COLO668 (cell line): ENCODE results near the gene GSK3B.
A peak's percentile ranks its signal among the peaks of the same experiment; 100 is the strongest.

ENCODE experiments used
- DNase-seq: peaks from one replicate; lab custom pipeline; 2025; ENCODE audit not compliant: unreplicated experiment; lab: John Stamatoyannopoulos, UW

The GSK3B gene

DNA sequence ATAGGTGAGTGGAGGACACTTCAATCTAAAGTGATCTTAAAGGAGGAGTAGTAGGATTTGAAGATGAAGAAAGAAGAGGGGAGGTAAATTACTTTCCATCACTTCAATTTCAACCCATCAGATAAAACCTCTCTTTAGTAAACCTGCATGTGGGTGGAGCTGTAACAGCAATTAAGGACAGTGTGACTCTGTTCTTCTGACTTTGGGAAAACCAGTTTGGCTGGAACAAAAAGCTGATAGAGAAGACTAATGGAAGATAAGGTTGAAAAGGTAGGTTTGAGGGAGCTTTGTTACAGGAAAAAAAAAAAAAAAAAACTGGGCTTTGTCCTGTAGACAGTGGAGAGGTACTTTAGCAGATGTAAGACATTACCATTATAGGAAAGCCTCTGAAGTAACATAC lies 4.5 kb upstream of the GSK3B start:
- no peak for DNase-seq

DNA sequence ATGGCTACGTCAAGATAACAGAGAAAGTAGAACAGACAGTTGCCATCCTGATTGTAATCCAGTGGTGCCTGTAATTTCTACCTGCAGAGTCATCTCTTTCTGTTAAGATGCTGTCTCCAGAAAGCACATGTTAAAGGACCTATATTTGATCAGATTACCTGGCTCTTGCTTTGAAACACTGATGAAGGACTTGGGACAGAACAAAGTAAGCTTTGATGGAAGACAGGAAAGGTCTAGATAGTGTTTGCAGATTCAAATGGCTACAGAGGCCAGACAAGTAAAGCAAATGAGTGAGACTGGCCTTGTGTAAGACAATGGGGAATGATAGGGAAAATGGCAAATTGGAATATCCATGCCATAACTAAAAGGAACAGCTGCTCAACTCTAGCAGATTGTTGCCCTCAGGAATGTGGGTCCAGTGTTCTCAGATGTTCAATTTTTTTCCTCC lies 1.8 kb upstream of the GSK3B start:
- DNase-seq: no peak

DNA sequence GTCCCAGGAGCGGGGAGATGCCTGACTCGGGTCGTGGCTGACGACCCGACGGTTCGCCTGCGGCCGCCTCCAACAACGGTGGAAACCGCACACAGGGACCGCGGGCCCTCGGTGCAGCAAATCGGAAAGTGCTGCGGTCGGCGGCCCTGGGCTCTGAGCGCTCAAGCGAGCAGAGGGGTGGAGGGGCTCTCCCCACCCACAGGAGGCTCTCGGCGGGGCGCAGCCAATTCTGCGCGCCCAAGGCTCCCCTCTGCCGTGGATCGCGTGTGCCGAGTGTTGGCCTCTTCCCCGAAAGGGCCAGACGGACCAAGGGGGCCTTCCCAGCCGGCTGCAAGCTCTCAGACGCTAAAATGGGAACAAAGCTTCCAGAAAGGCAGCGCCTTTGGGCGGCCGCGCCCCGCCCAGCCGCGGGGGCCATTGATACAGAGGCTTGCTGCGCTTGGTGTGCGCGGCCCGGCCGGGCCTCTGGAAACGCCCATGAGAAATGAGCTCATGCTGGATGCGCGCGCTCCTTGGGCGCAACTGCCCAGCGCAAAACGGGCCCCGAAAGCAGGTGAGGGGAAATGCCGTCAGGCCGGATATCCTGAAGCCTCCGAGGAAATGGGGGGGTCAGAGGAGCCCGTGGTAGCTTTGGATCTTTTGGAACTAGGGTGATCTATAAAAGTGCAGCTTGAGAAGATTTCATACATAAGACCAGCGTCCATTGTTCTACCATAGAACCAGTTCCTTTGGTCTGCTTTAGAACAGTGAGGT lies 1.2 kb upstream of the GSK3B start:
- DNase-seq: peak; percentile 91

DNA sequence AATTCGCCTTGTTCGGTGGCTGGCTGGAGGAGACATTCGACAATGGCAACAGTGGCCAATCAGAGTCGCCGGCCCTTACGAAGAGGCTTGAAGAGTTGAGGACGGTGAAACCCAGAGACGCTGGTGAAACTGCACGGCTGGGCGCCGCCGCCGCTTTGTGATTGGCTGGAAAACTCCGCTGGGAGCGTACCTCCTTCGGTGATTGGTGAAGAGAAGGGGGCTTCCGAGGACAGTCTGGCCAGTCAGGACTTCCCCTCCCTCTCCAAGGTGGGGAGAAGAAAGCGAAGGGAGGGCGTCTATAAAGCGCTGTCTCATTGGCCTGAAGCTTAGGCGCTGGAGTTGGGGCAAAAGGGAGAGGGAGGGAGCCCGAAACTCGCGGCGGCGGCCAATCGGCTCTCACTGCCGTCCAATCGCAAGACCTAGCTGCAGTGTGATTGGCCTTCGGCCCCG lies 554 bp upstream of the GSK3B start:
- DNase-seq: peak; percentile 97

DNA sequence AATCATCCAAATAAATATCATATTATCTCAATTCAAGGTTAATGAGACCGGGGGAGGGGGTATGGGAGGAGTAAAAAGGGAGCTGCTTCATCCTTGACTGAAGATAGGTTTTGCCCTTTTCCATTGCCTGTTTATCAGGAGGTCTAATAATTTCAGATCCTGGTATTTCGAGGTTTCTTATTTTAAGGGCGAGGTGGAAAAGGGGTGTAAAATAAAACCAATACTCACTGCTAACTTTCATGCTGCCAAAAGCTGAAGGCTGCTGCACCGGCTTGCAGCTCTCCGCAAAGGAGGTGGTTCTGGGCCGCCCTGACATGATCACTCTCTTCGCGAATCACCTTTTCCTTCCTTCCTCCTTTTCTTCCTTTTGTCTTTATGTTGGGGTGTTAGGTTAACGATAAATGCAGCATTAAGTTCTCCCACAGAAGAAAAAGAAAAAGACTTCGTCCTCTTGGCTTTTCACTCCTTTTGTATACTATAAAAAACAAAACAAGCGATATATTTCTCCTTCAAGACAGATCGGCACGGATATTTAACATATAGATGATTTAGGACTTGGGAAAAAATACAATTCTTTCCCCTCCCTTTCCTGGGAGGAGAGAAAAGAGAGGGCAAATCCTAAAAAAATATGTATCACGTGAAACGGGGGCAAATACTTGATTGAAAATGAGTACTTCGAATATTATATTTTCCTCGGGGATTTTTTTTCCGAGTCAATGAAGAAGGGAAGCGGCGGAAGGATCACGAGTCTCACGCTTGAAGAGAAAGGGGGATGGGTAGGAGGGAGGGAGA lies 932 bp downstream of the GSK3B start:
- peak; percentile 1 for DNase-seq

DNA sequence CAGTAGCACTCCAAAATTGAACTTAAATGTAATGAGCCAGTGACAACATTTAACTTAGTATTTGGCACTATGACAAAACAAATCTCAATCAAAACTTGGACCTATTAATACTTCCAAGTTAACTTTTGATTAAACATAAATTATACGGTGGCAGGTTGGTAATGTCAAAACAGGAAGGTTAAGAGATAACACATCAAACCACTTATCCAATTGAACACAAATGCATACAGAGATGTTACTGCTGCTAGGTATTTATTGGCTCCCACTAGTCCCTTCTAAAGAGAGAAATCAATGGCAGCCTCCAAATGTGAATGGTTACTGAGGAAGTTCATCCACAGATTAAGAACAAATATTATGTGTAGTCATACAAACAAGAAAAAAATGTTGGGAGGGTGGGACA lies 1.8 kb downstream of the GSK3B start:
- no peak for DNase-seq

DNA sequence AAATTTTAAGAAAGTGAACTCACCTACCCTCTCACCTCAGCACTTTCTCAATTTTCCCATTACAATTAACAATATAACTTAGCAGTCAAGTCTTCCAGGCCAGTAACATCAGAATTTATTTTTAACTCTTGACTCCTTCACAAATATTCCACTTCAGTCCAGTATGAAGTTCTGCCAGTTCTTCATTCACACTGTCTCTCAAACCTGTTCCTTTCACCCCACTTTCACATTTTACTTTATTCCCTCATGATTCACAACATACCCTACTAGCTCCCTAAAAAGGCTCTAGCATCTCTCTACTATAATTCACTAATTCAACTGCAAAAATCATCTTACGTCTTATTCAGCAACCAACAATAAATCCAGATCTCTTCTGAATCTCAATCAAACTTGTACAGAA lies 3.8 kb downstream of the GSK3B start:
- no peak for DNase-seq

DNA sequence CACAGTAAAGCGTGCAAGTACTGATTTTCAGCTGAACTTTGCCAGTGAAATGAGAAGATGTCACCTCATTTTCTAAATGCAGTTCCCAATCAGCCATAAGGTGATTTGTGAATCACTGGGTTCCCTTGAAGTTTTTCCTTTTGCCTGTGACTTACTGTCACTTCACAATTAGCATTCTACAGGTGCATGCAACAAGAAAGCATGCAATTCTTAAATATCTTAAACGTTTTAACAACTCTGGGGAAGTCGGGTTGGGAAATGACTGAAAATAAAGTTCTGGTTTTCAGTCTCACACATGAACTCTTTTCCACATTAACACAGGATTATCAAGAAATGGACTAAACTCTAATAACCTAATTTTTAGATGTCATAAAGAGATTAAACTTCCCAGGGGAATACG lies 5.2 kb downstream of the GSK3B start:
- no peak for DNase-seq

DNA sequence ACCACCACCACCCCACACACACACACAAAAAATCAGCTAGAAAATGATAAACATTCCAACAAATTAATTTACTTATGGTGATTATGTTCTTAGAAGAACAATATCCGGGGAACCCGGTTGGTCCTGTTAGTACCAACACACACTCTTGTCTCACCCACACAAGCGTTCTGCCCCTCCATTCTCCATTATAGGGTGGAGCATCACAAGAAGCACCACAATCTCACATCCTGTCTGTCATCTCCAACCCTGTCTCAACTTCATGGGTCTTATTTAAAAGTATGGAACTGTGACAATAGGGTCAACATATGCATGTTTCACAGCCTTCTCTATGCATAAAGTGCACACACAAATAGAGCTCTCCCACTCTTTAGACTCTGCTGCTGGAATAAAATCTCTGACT lies 5.6 kb downstream of the GSK3B start:
- no peak for DNase-seq

DNA sequence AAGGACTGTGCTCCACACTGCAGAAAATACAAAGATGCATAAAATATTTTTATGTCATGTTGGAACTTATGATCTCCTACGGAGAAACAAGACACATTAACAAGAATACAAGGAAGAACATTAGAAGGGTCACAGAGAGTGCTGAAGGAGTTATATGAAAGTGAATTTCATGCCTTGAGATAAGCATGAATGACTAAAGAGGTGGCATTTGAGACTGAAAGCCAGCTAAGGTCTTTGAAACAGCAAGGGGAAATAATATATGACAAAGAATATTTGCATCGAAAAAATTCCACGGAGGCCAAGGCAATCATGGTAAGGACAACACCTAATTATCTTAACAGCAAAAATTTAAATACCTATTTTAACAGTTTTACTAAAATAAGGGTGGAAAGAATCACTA lies 12.5 kb downstream of the GSK3B start:
- DNase-seq: no peak

DNA sequence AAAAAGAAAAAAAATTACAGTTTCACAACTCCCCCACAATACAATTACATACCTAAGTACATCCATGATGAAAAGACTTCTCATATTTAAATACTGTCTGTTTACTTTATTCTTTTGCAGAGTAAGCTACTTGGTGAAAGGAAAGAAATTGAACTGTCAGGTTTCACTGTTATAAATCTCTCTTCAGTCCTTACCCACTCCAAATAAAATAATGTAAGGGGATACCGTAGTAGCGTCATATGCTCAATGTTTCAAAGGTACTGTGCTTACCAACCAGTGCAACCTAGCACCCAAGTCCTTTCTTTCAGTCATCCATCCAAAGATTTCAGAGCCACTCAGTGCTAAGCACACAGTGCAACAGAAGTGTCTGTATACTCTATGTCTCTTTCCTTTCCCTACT lies 13.4 kb downstream of the GSK3B start:
- DNase-seq: no peak

DNA sequence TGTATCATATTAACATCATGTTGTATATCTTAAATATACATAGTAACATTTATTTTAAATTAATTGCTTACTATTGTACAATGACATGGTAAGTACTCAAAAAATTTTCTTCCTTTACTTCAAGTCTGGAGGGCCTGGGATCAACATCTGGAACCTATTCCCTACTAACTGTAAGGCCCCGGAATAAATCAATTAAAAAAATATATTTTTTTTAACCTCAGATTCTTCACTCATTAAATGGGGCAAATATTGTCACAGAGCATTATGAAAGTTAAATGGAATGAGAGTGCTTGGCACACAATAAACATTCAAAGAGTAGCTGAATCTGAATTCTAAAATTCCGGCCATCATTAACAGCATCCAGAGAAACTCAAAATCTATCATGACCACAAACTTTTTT lies 16.5 kb downstream of the GSK3B start:
- no peak for DNase-seq

DNA sequence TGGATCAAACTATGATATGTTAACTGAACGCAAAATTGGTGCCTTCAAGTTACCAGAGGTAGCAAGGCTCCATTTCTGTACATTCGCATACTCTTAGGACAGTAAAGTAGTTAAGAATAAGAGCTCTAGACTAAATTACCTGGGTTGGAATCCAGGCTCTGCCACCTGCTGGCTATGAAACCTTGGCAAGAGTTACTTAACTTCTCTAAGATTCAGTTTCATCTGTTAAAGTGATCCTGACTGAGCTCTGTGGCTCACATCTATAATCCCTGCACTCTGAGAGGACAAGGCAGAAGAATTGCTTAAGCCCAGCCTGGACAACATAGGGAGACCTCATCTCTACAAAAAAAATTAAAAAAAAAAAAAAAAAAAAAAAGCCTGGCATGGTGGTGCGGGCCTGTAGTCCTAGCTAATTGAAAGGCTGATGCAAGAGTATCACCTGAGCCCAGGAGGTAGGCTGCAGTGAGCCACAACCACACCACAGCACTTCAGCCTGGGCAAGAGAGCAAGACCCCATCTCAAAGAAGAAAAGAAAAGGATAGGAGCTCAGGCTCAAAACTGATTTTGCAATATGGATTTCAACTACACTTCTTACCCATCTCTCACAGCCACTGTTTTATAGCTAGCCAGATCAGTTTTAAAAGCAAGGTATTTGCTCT lies 21.3 kb downstream of the GSK3B start:
- DNase-seq: no peak

DNA sequence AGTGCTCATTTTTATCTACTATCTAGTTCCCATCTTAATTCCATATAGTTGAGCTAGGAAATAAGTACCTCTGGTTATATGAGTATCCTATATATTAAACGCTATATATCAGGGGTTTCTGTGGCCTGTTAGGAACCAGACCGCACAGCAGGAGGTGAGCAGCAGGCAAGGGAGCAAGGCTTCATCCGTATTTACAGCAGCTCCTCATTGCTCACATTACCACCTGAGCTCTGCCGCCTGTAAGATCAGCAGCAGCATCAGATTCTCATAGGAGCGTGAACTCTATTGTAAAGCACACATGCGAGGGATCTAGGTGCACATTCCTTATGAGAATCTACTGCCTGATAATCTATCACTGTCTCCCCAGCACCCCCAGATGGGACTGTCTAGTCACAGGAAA lies 23.0 kb downstream of the GSK3B start:
- peak; percentile 0 for DNase-seq

DNA sequence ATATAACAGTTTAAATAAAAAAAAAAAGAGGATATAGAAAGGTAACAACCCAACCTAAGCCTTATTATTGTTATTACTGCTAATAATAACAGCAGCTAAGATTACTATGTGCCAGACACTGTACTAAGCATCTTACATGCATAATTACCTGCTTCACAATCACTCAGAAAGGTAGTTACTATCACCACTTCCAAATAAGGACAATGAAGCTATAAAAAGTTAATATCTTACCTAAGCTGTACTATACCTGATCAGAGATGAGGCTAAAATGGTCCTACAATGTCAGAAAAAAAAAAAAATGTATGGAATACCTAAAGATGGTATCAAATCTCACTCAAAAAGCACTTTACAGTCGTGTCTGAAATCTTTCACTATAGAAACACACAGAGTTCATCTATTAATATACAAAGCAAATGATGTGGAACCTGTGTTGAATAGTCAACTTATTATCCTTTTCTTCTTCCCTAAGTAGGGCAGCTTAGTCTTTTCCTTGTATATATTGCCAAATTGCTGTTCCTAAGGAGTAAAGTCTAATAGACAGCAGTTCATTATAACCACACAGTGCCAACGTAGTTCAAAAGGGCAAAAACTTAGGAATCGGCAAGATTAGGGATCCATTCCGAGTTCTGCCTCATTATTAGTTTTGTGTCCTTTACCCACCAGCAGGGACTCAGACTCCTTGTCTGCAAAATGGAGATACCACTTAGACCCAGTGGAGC lies 23.8 kb downstream of the GSK3B start:
- no peak for DNase-seq

DNA sequence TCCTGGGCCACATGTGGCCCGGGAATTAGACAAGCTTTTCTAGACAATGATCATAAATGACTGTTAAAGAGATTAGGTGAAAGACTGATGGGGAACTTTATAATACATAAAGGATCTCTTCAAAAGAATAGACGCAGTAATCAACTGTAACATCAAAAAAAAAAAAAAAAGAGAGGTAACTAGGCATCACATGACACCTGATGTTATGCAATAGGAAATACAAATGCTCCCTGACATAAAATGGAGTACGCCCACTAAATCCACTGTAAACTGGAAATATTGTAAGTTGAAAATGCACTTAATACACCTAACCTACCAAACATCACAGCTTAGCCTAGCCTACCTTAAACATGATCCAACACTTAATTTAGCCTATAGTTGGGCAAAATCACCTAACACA lies 27.2 kb downstream of the GSK3B start:
- no peak for DNase-seq

DNA sequence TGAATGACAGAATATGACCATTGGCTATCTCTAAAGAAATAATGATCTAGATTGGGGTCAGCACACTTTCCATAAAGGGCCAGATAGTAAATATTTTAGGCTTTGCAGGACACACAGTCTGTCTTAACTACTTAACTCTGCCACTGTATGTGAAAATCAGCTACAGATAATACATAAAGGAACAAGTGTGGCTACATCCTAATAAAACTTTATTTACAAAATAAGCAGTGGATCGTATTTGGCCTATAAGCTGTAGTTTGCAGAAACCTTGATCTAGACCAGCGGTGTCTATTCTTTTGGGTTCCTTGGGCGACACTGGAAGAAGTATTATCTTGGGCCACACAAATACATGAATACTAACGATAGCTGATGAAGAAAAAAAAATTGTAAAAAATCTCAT lies 27.6 kb downstream of the GSK3B start:
- no peak for DNase-seq

DNA sequence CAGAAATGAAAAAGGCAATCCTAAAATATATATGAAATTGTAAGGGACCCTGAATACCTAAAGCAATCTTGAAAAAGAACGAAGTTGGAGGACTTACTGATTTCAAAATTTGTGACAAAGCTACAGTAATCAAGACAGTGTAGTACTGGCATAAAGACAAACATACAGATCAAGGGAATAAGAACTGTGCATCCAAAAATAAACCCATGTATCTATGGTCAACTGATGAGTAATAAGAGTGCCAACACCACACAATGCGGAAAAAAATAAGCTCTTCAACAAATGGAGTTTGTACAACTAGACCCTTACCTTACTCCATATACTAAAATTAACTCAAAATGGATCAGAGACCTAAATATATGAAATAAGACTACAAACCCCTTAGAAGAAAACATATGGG lies 29.6 kb downstream of the GSK3B start:
- DNase-seq: no peak

DNA sequence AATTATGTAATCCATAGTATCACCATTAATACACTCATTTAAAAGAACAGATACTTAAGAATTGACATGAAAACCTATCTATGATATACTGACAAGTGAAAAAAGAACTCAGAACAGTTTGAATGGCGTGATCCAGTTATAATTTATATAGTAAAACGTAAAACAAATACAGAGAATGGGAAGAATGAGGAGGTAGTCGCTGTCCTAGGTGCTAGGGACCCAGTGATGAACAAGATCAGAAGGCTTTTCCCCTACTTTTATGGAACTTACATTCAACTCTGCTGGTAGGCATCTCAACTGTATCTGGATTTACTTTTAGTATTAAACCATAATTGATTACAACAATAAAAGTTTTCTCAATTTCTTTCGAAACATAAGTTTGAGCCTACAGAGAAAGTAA lies 31.8 kb downstream of the GSK3B start:
- DNase-seq: no peak

DNA sequence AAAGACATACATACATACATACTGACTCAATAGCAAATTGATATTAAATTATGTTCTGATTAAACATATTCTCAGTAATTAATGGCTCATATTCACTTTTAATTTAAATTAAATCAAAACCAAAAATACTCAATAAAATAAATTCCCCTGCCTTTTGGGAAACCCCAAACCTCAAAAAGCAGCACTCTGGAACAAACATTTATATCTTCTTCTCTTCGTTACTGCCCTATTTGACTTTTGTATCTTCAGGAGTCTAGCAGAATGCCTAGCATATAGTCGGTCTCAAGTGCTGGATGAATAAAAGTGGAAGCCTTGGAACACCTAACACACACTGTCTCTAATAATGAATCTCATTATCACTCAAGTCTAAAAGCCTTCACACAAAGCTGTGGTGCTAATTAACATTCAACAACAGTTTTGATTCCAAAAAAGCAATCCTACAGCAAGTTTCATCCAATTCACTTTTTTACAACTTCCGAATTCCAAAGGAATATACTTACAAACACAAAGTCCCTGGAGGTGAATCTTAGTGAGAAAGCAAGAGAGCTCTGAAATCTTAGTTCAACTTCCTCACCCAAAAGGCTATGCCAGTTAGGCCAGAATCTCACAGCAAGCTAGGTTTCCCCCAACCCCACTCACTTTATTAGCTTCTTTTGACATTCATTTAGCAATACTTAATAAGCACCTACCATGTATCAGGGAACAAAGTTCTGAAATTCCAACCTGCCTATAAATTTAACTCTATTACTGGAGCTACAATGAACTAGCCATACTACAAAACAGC lies 35.0 kb downstream of the GSK3B start:
- DNase-seq: no peak

DNA sequence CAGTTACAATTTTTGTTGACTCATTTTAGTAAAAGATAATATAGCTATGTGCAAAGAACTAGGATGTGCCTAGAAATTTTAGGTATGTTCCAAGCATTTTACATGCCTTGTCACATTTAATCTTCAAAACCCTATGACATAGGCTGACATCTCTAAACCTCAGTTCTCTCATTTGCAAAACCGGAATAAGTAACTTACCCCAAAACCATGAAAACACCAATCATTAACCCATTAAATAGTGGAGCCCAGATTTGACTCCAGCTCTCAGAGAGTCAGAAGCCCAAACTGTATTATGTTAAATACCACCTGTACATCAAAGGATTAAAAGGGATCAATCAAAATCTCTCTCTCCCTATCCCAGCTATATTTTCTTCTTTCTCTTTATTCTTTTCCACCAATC lies 36.6 kb downstream of the GSK3B start:
- no peak for DNase-seq
